Measurements from ENCODE around the gene PLA2G1B. TPM values are rescaled to one million over a fixed set of nuclear protein-coding genes. Genes with fewer than 3 reads are reported as not detected.

PLA2G1B gene
- not detected for total RNA-seq

DNA sequence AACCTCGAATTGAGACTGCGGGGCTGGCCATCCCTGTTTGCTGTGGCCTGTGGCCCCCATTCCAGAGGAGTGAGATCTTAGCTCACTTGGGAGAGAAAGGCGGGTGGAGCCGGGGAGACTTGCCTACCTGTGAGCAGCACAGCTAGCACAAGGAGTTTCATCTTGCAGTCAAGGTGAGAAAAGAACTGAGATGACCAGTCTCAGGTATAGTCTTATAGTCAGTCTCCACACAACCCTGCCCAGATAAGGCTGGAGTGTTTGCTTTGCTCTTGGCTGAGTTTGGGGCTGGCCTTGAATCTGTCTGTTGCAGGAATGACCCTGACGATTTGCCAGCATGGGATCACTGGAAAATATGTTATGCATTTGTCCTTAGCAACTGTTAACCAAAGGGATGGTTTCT, at the start of gene PLA2G1B:
Gene PLA2G1B, minus strand, starts transcription at position 187 of the 400 bp plus-strand sequence. Its CDS starts 26 bp downstream, at position 161.
- intact Hi-C loops (cut with DNase I) = no loop called here
- Histone ChIP-seq H3K9me3 (no peaks in the 10 kb centered on the region), H3K4me1 (peaks cover 0 to 9% (median 6%) of the 10 kb centered on the region in 4 donors), H3K27ac (replicated peaks in 1 of 4) (no peak within 1 kb of the TSS), H3K27me3 (peaks cover 0 to 3% (median 0%) of the 10 kb centered on the region in 4 donors), H3K4me3 (no peak within 1 kb of the TSS), H3K36me3 (no peaks in the 10 kb centered on the region)
- DNase-seq (ENCODE audit: extremely low spot score) = no peak
- TF ChIP-seq EP300 (IDR thresholded peaks at IDR 0.05) (no peak), POLR2A (IDR thresholded peaks at IDR 0.05; ENCODE audit: low read depth) (no peak), POLR2AphosphoS5 (IDR thresholded peaks at IDR 0.05) (no peak)
- TF ChIP-seq, protein P1, sequence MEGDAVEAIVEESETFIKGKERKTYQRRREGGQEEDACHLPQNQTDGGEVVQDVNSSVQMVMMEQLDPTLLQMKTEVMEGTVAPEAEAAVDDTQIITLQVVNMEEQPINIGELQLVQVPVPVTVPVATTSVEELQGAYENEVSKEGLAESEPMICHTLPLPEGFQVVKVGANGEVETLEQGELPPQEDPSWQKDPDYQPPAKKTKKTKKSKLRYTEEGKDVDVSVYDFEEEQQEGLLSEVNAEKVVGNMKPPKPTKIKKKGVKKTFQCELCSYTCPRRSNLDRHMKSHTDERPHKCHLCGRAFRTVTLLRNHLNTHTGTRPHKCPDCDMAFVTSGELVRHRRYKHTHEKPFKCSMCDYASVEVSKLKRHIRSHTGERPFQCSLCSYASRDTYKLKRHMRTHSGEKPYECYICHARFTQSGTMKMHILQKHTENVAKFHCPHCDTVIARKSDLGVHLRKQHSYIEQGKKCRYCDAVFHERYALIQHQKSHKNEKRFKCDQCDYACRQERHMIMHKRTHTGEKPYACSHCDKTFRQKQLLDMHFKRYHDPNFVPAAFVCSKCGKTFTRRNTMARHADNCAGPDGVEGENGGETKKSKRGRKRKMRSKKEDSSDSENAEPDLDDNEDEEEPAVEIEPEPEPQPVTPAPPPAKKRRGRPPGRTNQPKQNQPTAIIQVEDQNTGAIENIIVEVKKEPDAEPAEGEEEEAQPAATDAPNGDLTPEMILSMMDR (IDR thresholded peaks at IDR 0.05) = no peak
- WGBS = 82% methylated on average over 5 of the region's 5 CpGs

DNA sequence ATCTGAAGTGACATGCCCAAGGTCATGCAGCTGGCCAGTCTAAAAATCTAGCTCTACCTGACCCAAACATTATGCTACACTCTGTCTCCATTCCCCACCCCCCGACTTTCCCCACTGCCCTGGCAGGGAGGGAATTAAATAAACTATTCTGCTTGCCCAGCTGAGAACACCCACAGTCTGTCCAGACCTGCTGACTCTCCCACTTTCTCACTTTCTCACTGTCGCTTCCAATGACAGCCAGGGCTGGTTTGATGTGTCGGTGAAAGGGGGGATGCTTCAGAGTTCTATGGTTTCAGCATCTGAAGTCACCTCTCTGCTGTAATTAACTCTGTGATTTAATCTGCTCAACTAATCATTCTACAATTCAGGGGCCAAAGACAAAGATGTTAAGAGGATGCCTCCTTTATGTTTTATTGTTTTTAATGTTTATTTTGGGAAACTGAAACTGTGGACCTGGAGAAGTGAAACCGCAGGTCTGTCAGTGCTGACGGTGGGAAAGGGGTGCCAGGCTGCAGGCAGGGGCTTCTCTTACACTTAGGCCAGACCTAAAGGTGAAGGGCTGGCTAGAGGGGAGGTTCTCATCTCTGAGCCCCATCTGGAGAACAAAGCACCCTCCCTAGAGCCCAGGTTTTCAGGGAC, 49.5 kb upstream of the PLA2G1B start:
- Histone ChIP-seq H3K27me3 (peaks cover 0 to 63% (median 0%) of the 10 kb centered on the region in 4 donors), H3K9me3 (no peaks in the 10 kb centered on the region), H3K4me1 (peaks cover 0 to under 1% (median 0%) of the 10 kb centered on the region in 4 donors), H3K27ac (replicated peaks in 1 of 4) (no peak overlapping the region), H3K36me3 (no peaks in the 10 kb centered on the region), H3K4me3 (no peak overlapping the region)
- no peak for DNase-seq (ENCODE audit: extremely low spot score)
- WGBS = 31% methylated on average over 5 of the region's 5 CpGs
- intact Hi-C loops (cut with DNase I) = no loop called here
- no peak for TF ChIP-seq EP300 (IDR thresholded peaks at IDR 0.05)
- no peak for TF ChIP-seq POLR2A (IDR thresholded peaks at IDR 0.05; ENCODE audit: low read depth)
- no peak for TF ChIP-seq POLR2AphosphoS5 (IDR thresholded peaks at IDR 0.05)
- TF ChIP-seq, protein P1 (IDR thresholded peaks at IDR 0.05) = no peak

DNA sequence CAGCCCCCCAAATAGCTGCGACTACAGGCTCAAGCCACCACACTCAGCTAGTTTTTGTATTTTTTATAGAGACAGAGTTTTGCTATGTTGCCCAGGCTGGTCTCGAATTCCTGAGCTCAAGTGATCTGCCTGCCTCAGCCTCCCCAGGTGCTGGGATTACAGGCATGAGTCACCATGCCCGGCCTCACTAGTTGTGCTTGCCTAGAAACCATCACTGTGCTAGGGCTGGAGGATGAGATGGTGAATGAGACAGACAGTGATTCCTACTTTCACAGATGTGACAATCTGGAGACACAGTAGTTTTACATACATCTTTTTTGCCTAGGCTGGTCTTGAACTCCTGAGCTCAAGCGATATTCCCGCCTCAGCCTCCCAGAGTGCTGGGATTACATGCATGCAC, 48.8 kb upstream of the PLA2G1B start:
- H3K9me3 ChIP-seq = no peaks in the 10 kb centered on the region
- H3K27ac ChIP-seq (replicated peaks in 1 of 4) = no peak overlapping the region
- H3K4me1 ChIP-seq = no peaks in the 10 kb centered on the region
- no peak for TF ChIP-seq POLR2A (IDR thresholded peaks at IDR 0.05; ENCODE audit: low read depth)
- TF ChIP-seq, protein P1 (IDR thresholded peaks at IDR 0.05) = no peak
- intact Hi-C loops (cut with DNase I) = no loop called here
- peaks cover 0 to 67% (median 3%) of the 10 kb centered on the region in 4 donors for H3K27me3 ChIP-seq
- 87% methylated on average over 5 of the region's 5 CpGs for WGBS
- no peak overlapping the region for H3K4me3 ChIP-seq
- no peaks in the 10 kb centered on the region for H3K36me3 ChIP-seq
- no peak for DNase-seq (ENCODE audit: extremely low spot score)

DNA sequence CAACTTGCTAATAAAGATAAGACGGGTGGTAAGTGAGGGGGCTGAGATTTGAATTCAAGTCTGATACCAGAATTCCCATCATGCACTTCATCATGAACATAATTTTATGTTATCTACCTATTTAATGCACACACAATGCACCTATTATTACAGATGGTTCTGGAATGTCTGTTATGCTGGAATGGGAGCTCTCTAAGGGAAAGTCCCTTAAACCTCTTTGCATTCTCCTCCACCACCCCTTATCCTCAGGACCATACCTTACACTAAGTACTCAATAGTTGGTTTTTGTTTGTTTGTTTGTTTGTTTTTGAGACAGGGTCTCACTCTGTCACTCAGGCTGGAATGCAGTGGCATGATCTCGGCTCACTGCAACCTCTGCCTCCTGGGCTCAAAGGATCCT, 48.4 kb upstream of the PLA2G1B start:
- no peak for TF ChIP-seq EP300 (IDR thresholded peaks at IDR 0.05)
- TF ChIP-seq POLR2AphosphoS5 (IDR thresholded peaks at IDR 0.05) = no peak
- H3K4me3 ChIP-seq = no peak overlapping the region
- H3K4me1 ChIP-seq = no peaks in the 10 kb centered on the region
- no peak overlapping the region for H3K27ac ChIP-seq (replicated peaks in 1 of 4)
- H3K9me3 ChIP-seq = no peaks in the 10 kb centered on the region
- intact Hi-C loops (cut with DNase I) = no loop called here
- H3K27me3 ChIP-seq = peaks cover 0 to 67% (median 3%) of the 10 kb centered on the region in 4 donors
- 67% methylated on average over 2 of the region's 2 CpGs for WGBS
- no peak for DNase-seq (ENCODE audit: extremely low spot score)
- H3K36me3 ChIP-seq = no peaks in the 10 kb centered on the region

DNA sequence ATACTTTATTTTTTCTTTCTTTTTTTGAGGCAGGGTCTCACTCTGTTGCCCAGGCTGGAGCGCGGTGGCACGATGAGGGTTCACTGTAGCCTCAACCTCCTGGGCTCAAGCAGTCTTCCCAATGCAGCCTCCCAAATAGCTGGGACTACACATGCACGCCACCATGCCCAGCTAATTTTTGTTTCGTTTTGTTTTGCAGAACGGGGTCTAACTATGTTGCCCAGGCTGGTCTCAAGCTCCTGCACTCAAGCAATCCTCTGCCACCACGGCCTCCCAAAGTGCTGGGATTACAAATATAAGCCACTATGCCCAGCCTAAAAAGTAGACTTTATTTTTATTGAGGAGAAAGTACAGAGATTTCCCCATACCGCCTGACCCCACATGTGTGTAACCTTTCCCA, 46.1 kb upstream of the PLA2G1B start:
- no peak for TF ChIP-seq EP300 (IDR thresholded peaks at IDR 0.05)
- TF ChIP-seq POLR2A (IDR thresholded peaks at IDR 0.05; ENCODE audit: low read depth) = no peak
- TF ChIP-seq, protein P1 (IDR thresholded peaks at IDR 0.05) = no peak
- Histone ChIP-seq H3K27me3 (peaks cover 5 to 77% (median 18%) of the 10 kb centered on the region in 4 donors), H3K4me1 (peaks cover 8 to 12% (median 10%) of the 10 kb centered on the region in 4 donors), H3K4me3 (no peak overlapping the region), H3K36me3 (no peaks in the 10 kb centered on the region), H3K27ac (replicated peaks in 1 of 4) (no peak overlapping the region), H3K9me3 (no peaks in the 10 kb centered on the region)
- 91% methylated on average over 8 of the region's 8 CpGs for WGBS
- no peak for DNase-seq (ENCODE audit: extremely low spot score)
- intact Hi-C loops (cut with DNase I) = no loop called here
